Activated B cell treated with CpG ODN at 0.5 μM for 24 hours (primary cell): ENCODE results near the gene FHIT. TPM values are rescaled to one million over a fixed set of nuclear protein-coding genes. Genes with fewer than 3 reads are reported as not detected.

ENCODE experiments used
- ATAC-seq: fragments of 200-7000 bp; cut with Tn5 transposase; one replicate; pipeline ENCODE4 v1.10.0; 2021; ENCODE audit warnings: low read depth, mild to moderate bottlenecking, moderate library complexity
- CTCF ChIA-PET: fragments of 350-600 bp; sonication (Branson Sonifier 250); formaldehyde crosslinking; loops from one replicate; lab custom pipeline; 2021; ENCODE audit warnings: antibody characterized with exemption; lab: Charles Lee
- POLR2A ChIA-PET: fragments of 350-600 bp; sonication (Branson Sonifier 250); formaldehyde crosslinking; loops from one replicate; lab custom pipeline; 2021; ENCODE audit warnings: antibody characterized with exemption; lab: Charles Lee
- DNase-seq: peaks from one replicate; pipeline ENCODE4 v3.0.0; 2022
- H3K27ac Mint-ChIP-seq: one replicate; pipeline ENCODE4 v1.8.0; 2020; ENCODE audit warnings: mixed read lengths
- H3K27me3 Mint-ChIP-seq: one replicate; pipeline ENCODE4 v1.8.0; 2021; ENCODE audit warnings: mixed read lengths
- H3K36me3 Mint-ChIP-seq: one replicate; pipeline ENCODE4 v1.8.0; 2021; ENCODE audit warnings: low read depth, mixed read lengths
- H3K4me1 Mint-ChIP-seq: one replicate; pipeline ENCODE4 v1.8.0; 2021; ENCODE audit warnings: mixed read lengths
- H3K4me3 Mint-ChIP-seq: one replicate; pipeline ENCODE4 v1.8.0; 2020; ENCODE audit warnings: mild to moderate bottlenecking, mixed read lengths
- H3K9me3 Mint-ChIP-seq: one replicate; pipeline ENCODE4 v1.8.0; 2020; ENCODE audit warnings: mixed read lengths
- CTCF ChIP-seq: fragments of 200-600 bp; IDR thresholded peaks from one replicate; pipeline ENCODE4 v1.8.0; 2022; ENCODE audit warnings: antibody characterized with exemption, mild to moderate bottlenecking
- intact Hi-C: fragments of 100-400 bp; cut with micrococcal nuclease; formaldehyde crosslinking; loops from one replicate; pipeline ENCODE4 v1.15.1; 2024
- total RNA-seq: library from RNA; stranded (reverse); gene quantifications from 2 replicates; pipeline ENCODE4 v1.2.3, GENCODE V29; 2022

The FHIT gene
- total RNA-seq, 1 donor from 2014 or later, result 5.5 TPM

- TF ChIP-seq CTCF, result no peak
- Mint-ChIP-seq H3K36me3 (no peaks in the 10 kb centered on the region), H3K9me3 (peaks cover 5% of the 10 kb centered on the region), H3K27me3 (no peaks in the 10 kb centered on the region), H3K4me3 (no peak overlapping the region), H3K27ac (no peak overlapping the region), H3K4me1 (peaks cover 10% of the 10 kb centered on the region)
- ATAC-seq (no peak), DNase-seq (no peak)
- intact Hi-C loops, result no loop called here
- CTCF ChIA-PET, result no interaction called here
- POLR2A ChIA-PET, result interaction anchor here (0.6 kb wide), 1 partner anchor 9 kb away, joined by 3 read pairs; no protein-coding TSS in a partner anchor
Observed at GRCh38 chr3:60070366-60070765, 1180.9 kb downstream of the FHIT start.

GRCh38 chr3:60065227-60065868 lies 1185.9 kb downstream of the FHIT start:
- ATAC-seq (no peak), DNase-seq (no peak)
- H3K4me3 Mint-ChIP-seq, result no peak overlapping the region
- H3K27ac Mint-ChIP-seq, result no peak overlapping the region
- H3K9me3 Mint-ChIP-seq, result no peaks in the 10 kb centered on the region
- CTCF ChIA-PET, result no interaction called here
- POLR2A ChIA-PET, result no interaction called here
- H3K4me1 Mint-ChIP-seq, result no peaks in the 10 kb centered on the region
- no peaks in the 10 kb centered on the region for H3K36me3 Mint-ChIP-seq
- no peak for TF ChIP-seq CTCF
- intact Hi-C loops, result no loop called here
- H3K27me3 Mint-ChIP-seq, result no peaks in the 10 kb centered on the region

- ATAC-seq, result no peak
- DNase-seq, result no peak
- Mint-ChIP-seq H3K36me3 (no peaks in the 10 kb centered on the region), H3K4me3 (no peak overlapping the region), H3K27me3 (no peaks in the 10 kb centered on the region), H3K9me3 (no peaks in the 10 kb centered on the region), H3K4me1 (no peaks in the 10 kb centered on the region), H3K27ac (no peak overlapping the region)
- intact Hi-C loops, result no loop called here
- POLR2A ChIA-PET, result no interaction called here
- no peak for TF ChIP-seq CTCF
- CTCF ChIA-PET, result no interaction called here
Observed at GRCh38 chr3:60064210-60065178, 1186.8 kb downstream of the FHIT start.

GRCh38 chr3:60056404-60056803 lies 1194.8 kb downstream of the FHIT start:
- POLR2A ChIA-PET, result no interaction called here
- intact Hi-C loops, result no loop called here
- Mint-ChIP-seq H3K27me3 (no peaks in the 10 kb centered on the region), H3K27ac (no peak overlapping the region), H3K36me3 (no peaks in the 10 kb centered on the region), H3K9me3 (no peaks in the 10 kb centered on the region), H3K4me1 (no peaks in the 10 kb centered on the region), H3K4me3 (no peak overlapping the region)
- TF ChIP-seq CTCF, result no peak
- no peak for DNase-seq
- CTCF ChIA-PET, result no interaction called here
- ATAC-seq, result no peak

GRCh38 chr3:60055765-60056164 lies 1195.5 kb downstream of the FHIT start:
- POLR2A ChIA-PET, result interaction anchor here (0.7 kb wide), 1 partner anchor 877 kb away, joined by 3 read pairs; no protein-coding TSS in a partner anchor
- H3K9me3 Mint-ChIP-seq, result no peaks in the 10 kb centered on the region
- CTCF ChIA-PET, result no interaction called here
- H3K4me1 Mint-ChIP-seq, result no peaks in the 10 kb centered on the region
- intact Hi-C loops, result no loop called here
- TF ChIP-seq CTCF, result no peak
- no peak overlapping the region for H3K27ac Mint-ChIP-seq
- DNase-seq, result no peak
- ATAC-seq, result no peak
- H3K36me3 Mint-ChIP-seq, result no peaks in the 10 kb centered on the region
- no peak overlapping the region for H3K4me3 Mint-ChIP-seq
- no peaks in the 10 kb centered on the region for H3K27me3 Mint-ChIP-seq
